Mammary epithelial cell (primary cell): Measurements from ENCODE around the gene SCARB2.

Source experiments
- CTCF ChIP-seq, 2 donors: IDR thresholded peaks in 1 of 2; conservative IDR thresholded peaks in 1 of 2; 2 replicates each; pipeline ENCODE4 v1.5.1; 2011 to 2012; ENCODE audit warnings: inconsistent platforms in 2 of 2, low read length in 2 of 2, mild to moderate bottlenecking in 2 of 2, control low read depth in 1 of 2, low read depth in 1 of 2; ENCODE audit not compliant: insufficient read depth in 1 of 2; ENCODE audit errors: extremely low read depth in 1 of 2
- EZH2 ChIP-seq: IDR thresholded peaks from 2 replicates; pipeline ENCODE4 v1.6.1; 2012; ENCODE audit warnings: low read length, inconsistent platforms, borderline replicate concordance

GRCh38 chr4:76175336-76175735 lies 38.3 kb downstream of the SCARB2 start:
- no peak for TF ChIP-seq CTCF (conservative IDR thresholded peaks at IDR 0.05 in 1 of 2, IDR thresholded peaks at IDR 0.05 in 1 of 2; ENCODE audit: extremely low read depth in 1 of 2, insufficient read depth in 1 of 2, low read depth in 1 of 2, low read length in 2 of 2)
- TF ChIP-seq EZH2 = no peak
